Transverse colon (tissue), 4 donors: ENCODE results near the gene PTPRB.

Experiments used
- POLR2AphosphoS5 ChIP-seq, 3 donors: sonication (generic); formaldehyde crosslinking; IDR thresholded peaks; one replicate each; pipeline ENCODE4 v1.6.1; 2016; ENCODE audit warnings: antibody characterized with exemption in 3 of 3
- TF ChIP-seq, protein P1 (sequence below), 5 experiments: fragments of 200-600 bp in 3 of 5; fragments of 450-650 bp in 2 of 5; sonication (generic) in 3 of 5; IDR thresholded peaks; 1 replicate in 2 of 5; 2 replicates in 3 of 5; pipeline ENCODE4 v1.5.1; 2016 to 2017; ENCODE audit warnings: antibody characterized with exemption in 5 of 5, inconsistent platforms in 3 of 5, mild to moderate bottlenecking in 2 of 5, moderate library complexity in 1 of 5

GRCh38 chr12:70467476-70467875 is 169.8 kb downstream of the PTPRB start:
- TF ChIP-seq, protein P1, sequence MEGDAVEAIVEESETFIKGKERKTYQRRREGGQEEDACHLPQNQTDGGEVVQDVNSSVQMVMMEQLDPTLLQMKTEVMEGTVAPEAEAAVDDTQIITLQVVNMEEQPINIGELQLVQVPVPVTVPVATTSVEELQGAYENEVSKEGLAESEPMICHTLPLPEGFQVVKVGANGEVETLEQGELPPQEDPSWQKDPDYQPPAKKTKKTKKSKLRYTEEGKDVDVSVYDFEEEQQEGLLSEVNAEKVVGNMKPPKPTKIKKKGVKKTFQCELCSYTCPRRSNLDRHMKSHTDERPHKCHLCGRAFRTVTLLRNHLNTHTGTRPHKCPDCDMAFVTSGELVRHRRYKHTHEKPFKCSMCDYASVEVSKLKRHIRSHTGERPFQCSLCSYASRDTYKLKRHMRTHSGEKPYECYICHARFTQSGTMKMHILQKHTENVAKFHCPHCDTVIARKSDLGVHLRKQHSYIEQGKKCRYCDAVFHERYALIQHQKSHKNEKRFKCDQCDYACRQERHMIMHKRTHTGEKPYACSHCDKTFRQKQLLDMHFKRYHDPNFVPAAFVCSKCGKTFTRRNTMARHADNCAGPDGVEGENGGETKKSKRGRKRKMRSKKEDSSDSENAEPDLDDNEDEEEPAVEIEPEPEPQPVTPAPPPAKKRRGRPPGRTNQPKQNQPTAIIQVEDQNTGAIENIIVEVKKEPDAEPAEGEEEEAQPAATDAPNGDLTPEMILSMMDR (IDR thresholded peaks at IDR 0.05), result no peak
- no peak for TF ChIP-seq POLR2AphosphoS5 (IDR thresholded peaks at IDR 0.05)
